Keratinocyte (primary cell): ENCODE data around the gene CCDC150. TPM values are rescaled to one million over a fixed set of nuclear protein-coding genes. Genes with fewer than 3 reads are reported as not detected.

Experiments
- DNase-seq: peaks from one replicate; pipeline ENCODE4 v3.0.0-alpha.2; 2011; ENCODE audit warnings: low read depth, missing footprints, low spot score
- FAIRE-seq: peaks from 2 replicates; lab custom pipeline; 2011; peaks lifted over from hg19 to GRCh38; lab: Jason Lieb, UNC
- H2AFZ ChIP-seq: 2 replicates; pipeline ENCODE4 v1.6.0; 2012; ENCODE audit warnings: low read length, control low read depth, inconsistent platforms; ENCODE audit not compliant: control insufficient read depth
- H3K27ac ChIP-seq: 2 replicates; pipeline ENCODE4 v1.5.1; 2011; ENCODE audit warnings: low read length; ENCODE audit not compliant: control insufficient read depth, insufficient read depth
- H3K27me3 ChIP-seq: 3 replicates; pipeline ENCODE4 v1.6.0; 2011; ENCODE audit warnings: low read length; ENCODE audit not compliant: control insufficient read depth, insufficient read depth; ENCODE audit errors: extremely low read depth
- H3K36me3 ChIP-seq, 2 experiments: 2 replicates in 1 of 2; 3 replicates in 1 of 2; pipeline ENCODE4 v1.5.1; 2011; ENCODE audit warnings: low read length in 2 of 2, mild to moderate bottlenecking in 1 of 2; ENCODE audit not compliant: control insufficient read depth in 2 of 2, insufficient read depth in 2 of 2; ENCODE audit errors: extremely low read depth in 1 of 2
- H3K4me1 ChIP-seq: 3 replicates; pipeline ENCODE4 v1.5.1; 2011; ENCODE audit warnings: low read length; ENCODE audit not compliant: control insufficient read depth, insufficient read depth; ENCODE audit errors: extremely low read depth
- H3K4me2 ChIP-seq: 3 replicates; pipeline ENCODE4 v1.6.0; 2011; ENCODE audit warnings: low read depth, low read length; ENCODE audit not compliant: control insufficient read depth, insufficient read depth; ENCODE audit errors: extremely low read depth
- H3K4me3 ChIP-seq, 3 experiments: fragments of 200-600 bp in 1 of 3; sonication (generic) in 1 of 3; 2 replicates in 2 of 3; 3 replicates in 1 of 3; pipeline ENCODE4 v1.5.1; 2011 to 2016; ENCODE audit warnings: low read length in 3 of 3, mild to moderate bottlenecking in 3 of 3, control low read depth in 2 of 3, inconsistent platforms in 1 of 3, low read depth in 1 of 3, mixed read lengths in 1 of 3, mixed run types in 1 of 3, moderate library complexity in 1 of 3; ENCODE audit not compliant: control insufficient read depth in 2 of 3, insufficient read depth in 2 of 3; ENCODE audit errors: extremely low read depth in 1 of 3
- H3K79me2 ChIP-seq: 2 replicates; pipeline ENCODE4 v1.6.0; 2012; ENCODE audit warnings: low read length; ENCODE audit not compliant: control insufficient read depth, insufficient read depth
- H3K9ac ChIP-seq: 3 replicates; pipeline ENCODE4 v1.6.0; 2011; ENCODE audit warnings: low read length; ENCODE audit not compliant: control insufficient read depth, insufficient read depth; ENCODE audit errors: extremely low read depth
- H3K9me1 ChIP-seq: 3 replicates; pipeline ENCODE4 v1.6.0; 2011; ENCODE audit warnings: low read length; ENCODE audit not compliant: control insufficient read depth, insufficient read depth; ENCODE audit errors: extremely low read depth
- H3K9me3 ChIP-seq: 2 replicates; pipeline ENCODE4 v1.5.1; 2012; ENCODE audit warnings: low read depth, low read length; ENCODE audit not compliant: control insufficient read depth
- H4K20me1 ChIP-seq: 3 replicates; pipeline ENCODE4 v1.6.0; 2011; ENCODE audit warnings: low read length; ENCODE audit not compliant: control insufficient read depth, insufficient read depth; ENCODE audit errors: extremely low read depth
- EZH2 ChIP-seq: IDR thresholded peaks from one replicate; pipeline ENCODE4 v1.6.1; 2012; ENCODE audit warnings: inconsistent platforms, mild to moderate bottlenecking, low read length, moderate library complexity
- dilution Hi-C: fragments of 300-500 bp; cut with MboI; formaldehyde crosslinking; loops from one replicate; pipeline ENCODE4 v1.7.0; 2020; ENCODE audit warnings: low sequenced_read_pairs; ENCODE audit not compliant: extremely low pct_ligation_motif_present
- polyA plus RNA-seq, 5 experiments: library from polyadenylated mRNA; depleted of rRNA in 3 of 5; stranded (reverse) in 3 of 5; stranded (forward) in 1 of 5; unstranded in 1 of 5; fragments of >200 nt; gene quantifications; 1 replicate in 1 of 5; 2 replicates in 3 of 5; 3 replicates in 1 of 5; pipeline versions ENCODE4 v1.2.1 to v1.2.3, GENCODE V29; 2011 to 2012; ENCODE audit warnings: missing spikeins in 2 of 5, low read depth in 1 of 5, low replicate concordance in 1 of 5
- TF ChIP-seq, protein P1 (sequence below), 3 experiments: IDR thresholded peaks in 1 of 3; conservative IDR thresholded peaks in 1 of 3; optimal IDR thresholded peaks in 1 of 3; 2 replicates in 2 of 3; 3 replicates in 1 of 3; pipeline versions ENCODE3 to v1.5.1; 2011; ENCODE audit warnings: low read length in 3 of 3, mild to moderate bottlenecking in 3 of 3, moderate library complexity in 2 of 3, control low read depth in 1 of 3, inconsistent platforms in 1 of 3; ENCODE audit not compliant: insufficient read depth in 2 of 3; ENCODE audit errors: extremely low read depth in 1 of 3

The CCDC150 gene
- polyA plus RNA-seq, 1 donor (not counting 4 experiments of a cell fraction or from before 2014, with no cell fraction given), result 5.0 TPM

DNA sequence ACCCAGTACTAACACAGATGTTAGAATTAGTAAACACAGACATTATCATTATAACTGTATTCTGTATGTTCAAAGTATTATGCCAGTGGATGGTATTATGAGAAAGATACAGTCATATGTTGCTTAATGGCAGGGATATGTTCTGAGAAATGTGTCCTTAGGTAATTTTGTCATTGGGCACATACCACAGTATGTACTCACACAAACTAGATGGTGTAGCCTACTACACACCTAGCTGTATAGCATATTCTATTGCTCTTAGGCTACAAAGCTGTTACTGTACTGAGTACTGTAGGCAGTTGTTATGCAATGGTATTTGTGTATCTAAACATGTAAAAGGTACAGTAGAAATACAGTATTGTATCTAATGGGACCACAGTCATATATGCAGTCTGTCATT is 106.2 kb downstream of the CCDC150 start:
- TF ChIP-seq EZH2, result no peak
- TF ChIP-seq, protein P1, sequence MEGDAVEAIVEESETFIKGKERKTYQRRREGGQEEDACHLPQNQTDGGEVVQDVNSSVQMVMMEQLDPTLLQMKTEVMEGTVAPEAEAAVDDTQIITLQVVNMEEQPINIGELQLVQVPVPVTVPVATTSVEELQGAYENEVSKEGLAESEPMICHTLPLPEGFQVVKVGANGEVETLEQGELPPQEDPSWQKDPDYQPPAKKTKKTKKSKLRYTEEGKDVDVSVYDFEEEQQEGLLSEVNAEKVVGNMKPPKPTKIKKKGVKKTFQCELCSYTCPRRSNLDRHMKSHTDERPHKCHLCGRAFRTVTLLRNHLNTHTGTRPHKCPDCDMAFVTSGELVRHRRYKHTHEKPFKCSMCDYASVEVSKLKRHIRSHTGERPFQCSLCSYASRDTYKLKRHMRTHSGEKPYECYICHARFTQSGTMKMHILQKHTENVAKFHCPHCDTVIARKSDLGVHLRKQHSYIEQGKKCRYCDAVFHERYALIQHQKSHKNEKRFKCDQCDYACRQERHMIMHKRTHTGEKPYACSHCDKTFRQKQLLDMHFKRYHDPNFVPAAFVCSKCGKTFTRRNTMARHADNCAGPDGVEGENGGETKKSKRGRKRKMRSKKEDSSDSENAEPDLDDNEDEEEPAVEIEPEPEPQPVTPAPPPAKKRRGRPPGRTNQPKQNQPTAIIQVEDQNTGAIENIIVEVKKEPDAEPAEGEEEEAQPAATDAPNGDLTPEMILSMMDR (optimal IDR thresholded peaks at IDR 0.05 in 1 of 3, IDR thresholded peaks at IDR 0.05 in 1 of 3, conservative IDR thresholded peaks at IDR 0.05 in 1 of 3; ENCODE audit: extremely low read depth in 1 of 3, insufficient read depth in 2 of 3, low read length in 3 of 3), result no peak
- no peak overlapping the region for H3K4me3 ChIP-seq
- no peak overlapping the region for H2AFZ ChIP-seq
- H3K9me3 ChIP-seq, result no peaks in the 10 kb centered on the region
- no peaks in the 10 kb centered on the region for H3K4me1 ChIP-seq
- FAIRE-seq (no peak), DNase-seq (no peak)
- no peaks in the 10 kb centered on the region for H3K9me1 ChIP-seq
- H3K36me3 ChIP-seq, result no peaks in the 10 kb centered on the region
- H4K20me1 ChIP-seq, result no peaks in the 10 kb centered on the region
- no peaks in the 10 kb centered on the region for H3K79me2 ChIP-seq
- no peaks in the 10 kb centered on the region for H3K27me3 ChIP-seq
- no peak overlapping the region for H3K9ac ChIP-seq
- H3K27ac ChIP-seq, result no peak overlapping the region
- H3K4me2 ChIP-seq, result no peak overlapping the region
- dilution Hi-C loops, result no loop called here

DNA sequence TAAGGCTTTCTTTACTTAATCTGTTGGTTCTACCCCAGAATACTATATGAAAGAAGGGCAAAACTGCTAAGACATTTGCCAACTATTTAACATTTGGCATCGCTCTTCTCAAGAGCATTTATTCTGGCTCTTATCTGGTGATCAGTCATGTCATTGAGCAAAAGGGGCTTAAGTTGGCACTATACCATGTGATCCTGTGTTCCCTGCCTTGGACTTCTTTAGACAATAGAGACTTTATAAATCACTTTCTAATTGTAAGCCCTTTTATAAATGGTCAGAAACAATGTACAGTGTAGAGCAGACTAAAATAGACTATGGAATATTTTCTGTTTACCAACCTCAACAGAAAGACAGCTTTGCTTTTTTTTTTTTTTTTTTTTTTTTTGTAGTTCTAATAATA is 107.9 kb downstream of the CCDC150 start:
- Histone ChIP-seq H3K27me3 (no peaks in the 10 kb centered on the region), H3K79me2 (no peaks in the 10 kb centered on the region), H3K9ac (no peak overlapping the region), H4K20me1 (no peaks in the 10 kb centered on the region), H3K27ac (no peak overlapping the region), H3K9me3 (no peaks in the 10 kb centered on the region), H3K4me2 (no peak overlapping the region), H3K9me1 (no peaks in the 10 kb centered on the region), H2AFZ (no peak overlapping the region), H3K4me3 (no peak overlapping the region), H3K4me1 (no peaks in the 10 kb centered on the region), H3K36me3 (no peaks in the 10 kb centered on the region)
- no peak for FAIRE-seq
- dilution Hi-C loops, result no loop called here
- TF ChIP-seq EZH2, result no peak
- DNase-seq, result no peak

DNA sequence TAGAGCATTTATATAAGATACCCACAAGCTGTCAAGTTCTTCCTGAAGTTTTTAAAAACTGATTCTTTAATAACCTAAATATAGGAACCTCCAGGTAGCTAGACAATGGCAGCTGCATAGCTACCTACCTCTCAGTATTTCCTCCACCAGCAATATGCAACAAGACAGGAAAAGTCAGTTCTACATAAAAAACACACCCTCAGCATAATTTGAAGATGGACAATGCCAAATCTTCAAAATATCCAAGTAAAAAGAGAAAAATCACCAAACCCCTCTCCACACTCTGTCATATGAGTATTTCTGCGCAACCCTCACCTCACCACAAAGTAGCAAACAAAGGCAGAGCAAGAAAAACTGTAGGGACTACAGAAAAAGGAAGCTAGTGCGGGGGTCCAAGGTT is 108.6 kb downstream of the CCDC150 start:
- no peaks in the 10 kb centered on the region for H3K4me1 ChIP-seq
- no peak for TF ChIP-seq EZH2
- TF ChIP-seq, protein P1 (optimal IDR thresholded peaks at IDR 0.05 in 1 of 3, IDR thresholded peaks at IDR 0.05 in 1 of 3, conservative IDR thresholded peaks at IDR 0.05 in 1 of 3; ENCODE audit: extremely low read depth in 1 of 3, insufficient read depth in 2 of 3, low read length in 3 of 3), result no peak
- no peaks in the 10 kb centered on the region for H3K27me3 ChIP-seq
- H3K4me3 ChIP-seq, result no peak overlapping the region
- no peaks in the 10 kb centered on the region for H4K20me1 ChIP-seq
- H3K9me3 ChIP-seq, result no peaks in the 10 kb centered on the region
- no peaks in the 10 kb centered on the region for H3K36me3 ChIP-seq
- no peak overlapping the region for H3K9ac ChIP-seq
- FAIRE-seq, result no peak
- H3K79me2 ChIP-seq, result no peaks in the 10 kb centered on the region
- H3K4me2 ChIP-seq, result no peak overlapping the region
- no peak for DNase-seq
- no peak overlapping the region for H2AFZ ChIP-seq
- H3K9me1 ChIP-seq, result no peaks in the 10 kb centered on the region
- H3K27ac ChIP-seq, result no peak overlapping the region
- dilution Hi-C loops, result no loop called here
